Hematopoietic multipotent progenitor cell (in vitro differentiated cells): ENCODE measurements around the gene CEACAM21. TPM values are rescaled to one million over a fixed set of nuclear protein-coding genes. Genes with fewer than 3 reads are reported as not detected.

Source experiments
- DNase-seq, 3 donors: peaks; one replicate each; pipeline ENCODE4 v3.0.0-alpha.2; 2011 to 2015; ENCODE audit warnings: low read depth in 2 of 3, low spot score in 2 of 3
- total RNA-seq: library from RNA; depleted of rRNA; stranded (reverse); fragments of >200 nt; gene quantifications from one replicate; pipeline ENCODE4 v1.2.3, GENCODE V29; 2012

CEACAM21 gene
- total RNA-seq, 1 donor, result 11.3 TPM

GRCh38 chr19:41584260-41584810, 8.4 kb downstream of the CEACAM21 start:
- DNase-seq, result no peak

DNA sequence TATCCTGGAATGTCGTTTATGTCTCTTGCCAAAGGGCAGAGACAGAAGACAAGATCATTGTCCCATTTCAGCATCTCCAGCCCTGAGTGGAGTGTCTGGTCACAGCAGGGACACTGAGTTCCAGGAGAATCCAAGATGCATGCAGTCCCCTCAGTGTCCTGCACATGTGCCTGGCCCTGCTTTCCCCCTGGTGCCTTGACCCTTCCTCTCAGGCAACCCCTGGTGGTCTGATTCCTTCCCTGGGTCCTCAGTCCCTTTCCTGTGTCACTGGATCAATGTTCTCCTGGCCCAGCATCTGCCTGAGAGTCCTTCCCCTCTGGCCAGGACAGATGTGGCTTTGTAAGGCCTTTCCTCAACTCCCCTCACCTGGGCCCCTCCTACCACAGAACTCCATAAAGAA, 9.0 kb downstream of the CEACAM21 start:
- no peak for DNase-seq

DNA sequence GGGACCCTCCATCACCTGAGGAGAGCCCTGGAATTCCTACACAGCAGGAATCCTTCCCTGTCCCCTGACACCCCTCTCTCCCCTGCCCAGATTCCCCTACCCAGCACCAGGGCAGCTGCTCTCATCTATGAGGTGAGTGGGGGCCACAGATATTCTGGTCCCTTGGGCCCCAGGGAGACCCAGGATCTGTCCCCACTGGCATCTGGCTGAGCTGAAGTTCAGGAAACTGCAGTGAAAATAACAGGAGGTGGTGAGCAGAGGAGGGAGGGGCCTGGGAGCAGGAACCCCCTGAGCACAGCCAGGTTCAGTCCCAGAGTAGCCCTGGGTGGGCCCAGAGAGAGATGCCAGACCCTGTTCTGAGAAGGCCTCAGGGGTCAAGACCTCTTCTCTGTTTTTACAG, 10.1 kb downstream of the CEACAM21 start:
- no peak for DNase-seq

GRCh38 chr19:41587101-41587837, 11.3 kb downstream of the CEACAM21 start:
- DNase-seq, result no peak

- no peak for DNase-seq
Measured at GRCh38 chr19:41587838-41588210, 11.9 kb downstream of the CEACAM21 start.

DNA sequence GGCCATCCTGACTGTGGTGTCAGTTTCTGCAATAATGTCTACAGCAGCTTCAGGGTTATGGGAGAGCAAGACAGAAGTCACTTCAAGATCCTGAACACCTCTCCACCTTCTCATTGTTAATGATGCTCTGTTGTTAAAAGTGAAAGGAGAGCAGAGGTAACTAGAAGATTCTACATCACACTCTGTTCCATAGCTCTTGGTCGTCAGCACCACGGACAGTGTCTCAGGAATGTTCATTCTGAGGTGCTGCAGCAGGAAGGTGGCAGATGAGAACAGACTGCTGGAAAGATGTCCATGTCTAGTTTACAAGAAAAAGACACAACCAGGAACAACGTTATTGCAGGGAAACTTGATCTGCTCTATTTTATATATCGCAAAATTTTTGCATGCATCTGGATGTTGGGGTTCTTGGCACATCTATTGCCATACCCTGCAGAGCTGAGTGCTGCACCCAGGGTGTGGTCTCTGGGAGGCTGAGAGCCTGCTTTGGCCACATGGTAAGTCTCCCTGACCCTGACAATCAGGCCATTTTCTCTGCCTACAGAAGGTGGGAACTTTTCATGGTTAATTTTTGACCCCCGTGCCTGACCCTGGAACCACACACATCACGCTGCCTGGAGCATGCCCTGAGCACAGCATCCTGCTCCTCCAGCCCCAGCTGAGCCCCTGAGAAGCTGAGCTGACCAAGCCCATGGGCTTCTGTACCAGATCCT, 12.7 kb downstream of the CEACAM21 start:
- DNase-seq, result peak in 1 of 3 donors; percentile 56

- no peak for DNase-seq
Measured at GRCh38 chr19:41589371-41589770, 13.4 kb downstream of the CEACAM21 start.

- no peak for DNase-seq
Measured at GRCh38 chr19:41590936-41591335, 15.0 kb downstream of the CEACAM21 start.

DNA sequence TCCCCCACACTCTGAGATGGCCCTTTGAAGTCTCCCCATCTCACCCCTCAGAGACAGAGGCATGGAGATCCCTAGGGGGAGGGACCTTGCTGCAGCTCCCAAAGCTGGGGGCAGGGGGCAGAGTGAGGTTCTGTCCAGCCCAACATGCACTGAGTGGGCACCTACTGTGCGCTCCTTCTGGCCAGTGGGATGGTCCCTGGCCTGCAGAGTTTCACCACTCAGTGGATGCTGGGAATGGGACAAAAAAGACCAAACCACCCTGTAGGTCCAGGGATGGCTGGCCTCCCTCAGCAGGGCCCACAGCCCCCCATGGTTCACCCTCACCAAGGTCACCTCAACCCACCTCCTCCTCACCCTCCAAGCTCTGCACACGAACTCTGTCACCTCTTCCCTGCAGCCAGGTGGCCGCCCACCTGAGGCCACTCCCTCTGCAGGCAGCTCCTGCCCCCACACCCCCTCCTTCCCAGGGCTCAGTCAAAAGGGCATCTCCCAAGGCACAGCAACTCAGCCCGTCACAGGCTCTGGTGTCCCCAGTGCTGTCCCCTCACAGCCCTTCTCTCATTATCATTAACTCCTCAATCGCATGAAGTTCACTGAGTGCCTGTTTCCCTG, 16.1 kb downstream of the CEACAM21 start:
- DNase-seq, result no peak

DNA sequence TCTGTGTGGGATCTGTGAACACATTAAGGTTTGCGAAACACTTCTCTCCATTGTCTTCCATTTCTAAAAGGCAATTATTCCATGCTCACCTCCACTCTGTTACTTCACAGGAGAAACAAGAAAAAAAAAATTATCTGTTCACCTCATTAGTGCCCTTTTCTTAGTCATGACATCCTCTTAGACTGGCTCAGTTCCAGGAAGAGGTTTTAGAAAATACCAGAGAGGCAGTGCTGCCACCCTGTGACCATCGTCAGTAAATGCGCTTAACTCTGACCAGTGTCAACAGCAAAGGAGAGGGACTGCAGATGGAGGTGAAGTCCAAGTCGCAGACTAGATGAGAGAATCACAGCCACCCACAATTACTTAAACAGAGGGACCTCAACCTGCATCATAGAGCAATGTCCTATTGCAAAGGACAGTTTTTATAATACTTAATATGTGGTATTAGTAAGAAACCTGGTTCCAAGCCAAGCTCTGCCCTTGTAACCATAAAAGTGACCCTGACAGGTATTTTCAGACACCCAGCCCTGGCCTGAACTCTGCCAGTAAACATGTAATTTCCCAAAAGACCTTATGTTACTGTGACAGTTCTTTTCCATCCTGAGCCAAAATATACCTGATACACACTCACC, 19.4 kb downstream of the CEACAM21 start:
- peak; percentile 44 to 92 (median 85) for DNase-seq

GRCh38 chr19:41595890-41596280, 19.9 kb downstream of the CEACAM21 start:
- DNase-seq, result no peak

- peak; percentile 57 to 74 (median 62) for DNase-seq
Measured at GRCh38 chr19:41597600-41598041, 21.7 kb downstream of the CEACAM21 start.

- no peak for DNase-seq
Measured at GRCh38 chr19:41599175-41599966, 23.4 kb downstream of the CEACAM21 start.

DNA sequence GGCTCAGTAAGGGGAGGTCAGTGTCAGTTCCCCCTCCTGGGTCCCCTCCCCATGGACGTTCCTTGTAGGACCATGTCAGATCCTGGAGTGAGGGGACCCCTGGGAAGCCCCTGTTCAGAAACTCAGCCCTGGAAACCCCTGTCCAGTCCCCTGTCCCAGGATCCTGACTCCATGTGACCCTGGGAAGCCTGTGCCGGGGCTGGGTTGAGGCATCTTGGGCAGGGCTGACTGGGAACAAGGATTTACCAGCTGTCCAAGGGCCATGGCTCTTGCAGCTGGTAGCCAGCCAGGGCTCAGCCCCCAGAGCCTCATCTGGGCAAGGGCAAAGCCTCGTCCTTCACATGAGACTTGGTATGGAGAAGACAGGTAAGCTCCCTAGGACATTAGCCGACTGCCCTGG, 25.8 kb downstream of the CEACAM21 start:
- DNase-seq, result no peak

DNA sequence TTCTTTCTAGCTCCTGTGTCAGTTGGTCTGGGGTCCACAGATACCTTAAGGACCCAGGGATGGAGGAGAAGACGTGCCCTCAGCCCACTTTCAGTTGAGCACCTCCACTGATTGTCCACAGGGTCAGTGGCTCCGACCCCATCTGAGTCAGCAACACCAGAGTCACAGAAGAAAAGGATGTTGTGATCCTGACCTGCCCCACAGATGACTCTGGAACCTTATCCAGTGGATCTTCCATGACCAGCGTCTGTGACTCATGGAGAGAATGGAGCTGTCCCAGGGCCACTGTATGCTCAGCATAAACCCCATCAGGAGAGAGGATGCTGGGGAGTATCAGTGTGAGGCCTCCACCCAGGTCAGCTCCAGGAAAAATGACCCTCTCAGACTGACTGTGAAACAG, 28.9 kb downstream of the CEACAM21 start:
- no peak for DNase-seq

DNA sequence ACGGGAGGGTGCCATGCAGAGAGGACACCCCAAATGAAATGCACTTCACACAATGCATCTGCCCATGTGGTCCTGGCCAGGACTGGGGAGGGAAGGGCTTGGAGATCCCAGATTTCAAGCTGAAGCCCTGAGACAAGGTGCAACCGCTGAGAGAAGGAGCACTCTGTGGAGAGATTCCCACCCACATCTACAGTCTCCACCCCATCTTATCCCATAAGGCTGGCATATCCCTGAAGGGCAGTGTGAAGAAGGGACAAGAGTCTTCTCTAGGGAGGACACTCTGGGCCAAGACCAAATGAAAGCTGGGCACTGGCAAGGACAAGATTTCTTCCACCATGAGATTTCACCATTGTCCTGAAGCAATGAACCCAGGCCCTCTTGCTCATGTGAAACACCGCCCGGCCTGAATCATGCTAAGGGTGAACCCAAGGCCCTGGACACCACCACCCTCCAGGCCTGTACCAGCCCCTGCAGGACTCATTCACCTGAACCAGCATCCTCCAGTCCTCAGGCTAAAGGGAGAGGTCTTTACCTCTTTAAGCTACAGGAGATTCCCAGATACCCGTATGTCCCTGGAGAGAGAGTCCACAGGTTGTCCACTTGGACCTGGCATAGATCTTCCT, 30.4 kb downstream of the CEACAM21 start:
- no peak for DNase-seq

DNA sequence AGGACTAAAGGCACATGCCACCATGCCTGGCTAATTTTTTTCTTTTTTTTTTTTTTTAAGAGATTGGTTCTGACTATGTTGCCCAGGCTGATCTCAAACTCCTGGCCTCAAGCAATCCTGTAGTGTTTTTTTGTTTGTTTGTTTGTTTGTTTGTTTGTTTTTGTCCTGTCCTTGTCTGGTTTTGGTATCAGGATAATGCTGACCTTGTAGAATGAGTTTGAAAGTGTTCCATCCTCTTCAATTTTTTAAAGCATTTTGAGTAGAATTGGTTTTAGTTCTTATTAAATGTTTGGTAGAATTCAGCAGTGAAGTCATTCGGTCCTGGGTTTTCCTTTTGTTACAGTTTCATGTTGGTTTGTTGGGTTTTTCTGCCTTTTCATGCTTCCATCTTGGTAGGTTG, 31.7 kb downstream of the CEACAM21 start:
- no peak for DNase-seq

GRCh38 chr19:41610789-41611188, 34.8 kb downstream of the CEACAM21 start:
- no peak for DNase-seq

DNA sequence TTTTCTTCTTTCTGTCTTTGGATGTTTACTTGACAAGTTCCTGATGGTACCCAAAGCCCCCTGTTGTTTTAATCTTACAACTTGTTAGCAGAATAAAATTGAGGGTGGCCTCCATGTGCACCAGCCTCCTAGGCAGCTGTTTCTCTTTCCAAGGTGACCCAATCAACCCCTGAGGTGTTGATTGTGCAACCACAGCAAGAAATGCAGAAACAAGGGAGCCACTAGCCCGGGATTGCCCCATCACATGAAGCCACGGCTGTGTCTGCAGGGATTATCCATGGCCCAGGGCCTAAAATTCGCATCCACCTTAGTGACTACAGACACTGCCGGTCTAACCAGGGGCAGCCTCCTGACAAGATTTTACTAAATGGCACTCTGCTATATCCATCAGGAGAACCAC, 36.5 kb downstream of the CEACAM21 start:
- no peak for DNase-seq

- DNase-seq, result no peak
Measured at GRCh38 chr19:41615207-41615606, 39.2 kb downstream of the CEACAM21 start.
